ENCODE data around the gene JMJD1C. TPM values are rescaled to one million over a fixed set of nuclear protein-coding genes. Genes with fewer than 3 reads are reported as not detected.

Gene JMJD1C
- total RNA-seq, 1 donor from 2014 or later, result 65.0 TPM

- Histone ChIP-seq H3K4me1 (peaks cover 5 to 25% of the 10 kb centered on the region in 2 donors), H3K9me3 (no peaks in the 10 kb centered on the region), H3K27ac (no peak overlapping the region), H3K36me3 (peaks cover 7 to 18% of the 10 kb centered on the region in 2 donors), H3K27me3 (no peaks in the 10 kb centered on the region), H3K4me3 (no peak overlapping the region)
- TF ChIP-seq CTCF (IDR thresholded peaks at IDR 0.05), result no peak
- intact Hi-C loops (cut with DNase I), result no loop called here
- no peak for DNase-seq (ENCODE audit: low spot score in 2 of 2)
Measured at GRCh38 chr10:63210611-63211196, 255.1 kb downstream of the JMJD1C start.

GRCh38 chr10:63209705-63210104, 256.1 kb downstream of the JMJD1C start:
- H3K4me1 ChIP-seq, result peaks cover 5 to 25% of the 10 kb centered on the region in 2 donors
- no peak overlapping the region for H3K27ac ChIP-seq
- DNase-seq (ENCODE audit: low spot score in 2 of 2), result no peak
- TF ChIP-seq CTCF (IDR thresholded peaks at IDR 0.05), result no peak
- no peak overlapping the region for H3K4me3 ChIP-seq
- H3K9me3 ChIP-seq, result no peaks in the 10 kb centered on the region
- intact Hi-C loops (cut with DNase I), result loop anchor here (5.0 kb wide), 1 partner anchor 313 kb away; the partner anchor contains the start of gene REEP3
- no peaks in the 10 kb centered on the region for H3K27me3 ChIP-seq
- peaks cover 7 to 12% of the 10 kb centered on the region in 2 donors for H3K36me3 ChIP-seq

- Histone ChIP-seq H3K27ac (no peak overlapping the region), H3K36me3 (peaks cover 7 to 8% of the 10 kb centered on the region in 2 donors), H3K4me1 (peaks cover 5 to 27% of the 10 kb centered on the region in 2 donors), H3K9me3 (no peaks in the 10 kb centered on the region), H3K4me3 (no peak overlapping the region), H3K27me3 (no peaks in the 10 kb centered on the region)
- DNase-seq (ENCODE audit: low spot score in 2 of 2), result no peak
- intact Hi-C loops (cut with DNase I), result loop anchor here (5.0 kb wide), 1 partner anchor 313 kb away; the partner anchor contains the start of gene REEP3
- no peak for TF ChIP-seq CTCF (IDR thresholded peaks at IDR 0.05)
Measured at GRCh38 chr10:63208986-63209385, 256.8 kb downstream of the JMJD1C start.

- Histone ChIP-seq H3K4me3 (peak overlapping the region; percentile 14 to 35), H3K27me3 (no peaks in the 10 kb centered on the region), H3K4me1 (peaks cover 5 to 27% of the 10 kb centered on the region in 2 donors), H3K36me3 (peaks cover 0 to 3% of the 10 kb centered on the region in 2 donors), H3K9me3 (no peaks in the 10 kb centered on the region), H3K27ac (peak overlapping the region; percentile 28 to 60)
- intact Hi-C loops (cut with DNase I), result loop anchor here (5.0 kb wide), 1 partner anchor 315 kb away; the partner anchor contains the start of gene REEP3
- DNase-seq (ENCODE audit: low spot score in 2 of 2), result no peak
- TF ChIP-seq CTCF (IDR thresholded peaks at IDR 0.05), result no peak
Measured at GRCh38 chr10:63206997-63207811, 258.6 kb downstream of the JMJD1C start.

GRCh38 chr10:63206576-63206975, 259.2 kb downstream of the JMJD1C start:
- Histone ChIP-seq H3K27ac (peak overlapping the region; percentile 28 to 60), H3K27me3 (no peaks in the 10 kb centered on the region), H3K4me1 (peaks cover 5 to 27% of the 10 kb centered on the region in 2 donors), H3K36me3 (peaks cover 0 to 3% of the 10 kb centered on the region in 2 donors), H3K4me3 (peak overlapping the region in 1 of 2 donors; percentile 35), H3K9me3 (no peaks in the 10 kb centered on the region)
- TF ChIP-seq CTCF (IDR thresholded peaks at IDR 0.05), result no peak
- intact Hi-C loops (cut with DNase I), result loop anchor here (5.0 kb wide), 1 partner anchor 316 kb away; the partner anchor contains the start of gene REEP3
- no peak for DNase-seq (ENCODE audit: low spot score in 2 of 2)

All from ascending aorta (tissue), 2 donors.